Measurements from ENCODE around the gene HSPB6.
A peak's percentile ranks its signal among the peaks of the same experiment; 100 is the strongest.
"Not testable (repeated sequence)": the region's sequence is repeated elsewhere in the genome, so short reads cannot be mapped to it uniquely, and the experiment has no call there.

The HSPB6 gene

GRCh38 chr19:35724132-35724531 lies 32.7 kb downstream of the HSPB6 start:
- not testable (repeated sequence) for H3K9ac ChIP-seq (ENCODE audit: low read depth, low read length); H3K4me3 ChIP-seq (ENCODE audit: low read depth, low read length); H3K27me3 ChIP-seq (ENCODE audit: control insufficient read depth, insufficient read depth, low read length); H3K4me1 ChIP-seq (ENCODE audit: control insufficient read depth, insufficient read depth, low read length); H3K9me3 ChIP-seq (ENCODE audit: control insufficient read depth, insufficient read depth, low read length); H3K27ac ChIP-seq (ENCODE audit: low read depth, low read length)
- peaks cover 89% of the 10 kb centered on the region for H3K36me3 ChIP-seq (ENCODE audit: control insufficient read depth, insufficient read depth, low read length)

- H3K9ac ChIP-seq (ENCODE audit: low read depth, low read length) = no peak overlapping the region
- H3K27me3 ChIP-seq (ENCODE audit: control insufficient read depth, insufficient read depth, low read length) = no peaks in the 10 kb centered on the region
- H3K9me3 ChIP-seq (ENCODE audit: control insufficient read depth, insufficient read depth, low read length) = no peaks in the 10 kb centered on the region
- H3K36me3 ChIP-seq (ENCODE audit: control insufficient read depth, insufficient read depth, low read length) = peaks cover 85% of the 10 kb centered on the region
- peaks cover 7% of the 10 kb centered on the region for H3K4me1 ChIP-seq (ENCODE audit: control insufficient read depth, insufficient read depth, low read length)
- H3K4me3 ChIP-seq (ENCODE audit: low read depth, low read length) = no peak overlapping the region
- H3K27ac ChIP-seq (ENCODE audit: low read depth, low read length) = no peak overlapping the region
Measured at GRCh38 chr19:35723671-35724070, 33.2 kb downstream of the HSPB6 start.

- H3K4me3 ChIP-seq (ENCODE audit: low read depth, low read length) = no peak overlapping the region
- no peak overlapping the region for H3K9ac ChIP-seq (ENCODE audit: low read depth, low read length)
- peaks cover 7% of the 10 kb centered on the region for H3K4me1 ChIP-seq (ENCODE audit: control insufficient read depth, insufficient read depth, low read length)
- no peaks in the 10 kb centered on the region for H3K9me3 ChIP-seq (ENCODE audit: control insufficient read depth, insufficient read depth, low read length)
- peaks cover 77% of the 10 kb centered on the region for H3K36me3 ChIP-seq (ENCODE audit: control insufficient read depth, insufficient read depth, low read length)
- no peaks in the 10 kb centered on the region for H3K27me3 ChIP-seq (ENCODE audit: control insufficient read depth, insufficient read depth, low read length)
- no peak overlapping the region for H3K27ac ChIP-seq (ENCODE audit: low read depth, low read length)
Measured at GRCh38 chr19:35722897-35723296, 33.9 kb downstream of the HSPB6 start.

GRCh38 chr19:35722461-35722860 lies 34.4 kb downstream of the HSPB6 start:
- Histone ChIP-seq H3K36me3 (ENCODE audit: control insufficient read depth, insufficient read depth, low read length) (peaks cover 73% of the 10 kb centered on the region), H3K27ac (ENCODE audit: low read depth, low read length) (no peak overlapping the region), H3K27me3 (ENCODE audit: control insufficient read depth, insufficient read depth, low read length) (no peaks in the 10 kb centered on the region), H3K4me3 (ENCODE audit: low read depth, low read length) (no peak overlapping the region), H3K4me1 (ENCODE audit: control insufficient read depth, insufficient read depth, low read length) (peaks cover 7% of the 10 kb centered on the region), H3K9ac (ENCODE audit: low read depth, low read length) (no peak overlapping the region), H3K9me3 (ENCODE audit: control insufficient read depth, insufficient read depth, low read length) (no peaks in the 10 kb centered on the region)

- no peaks in the 10 kb centered on the region for H3K27me3 ChIP-seq (ENCODE audit: control insufficient read depth, insufficient read depth, low read length)
- H3K4me1 ChIP-seq (ENCODE audit: control insufficient read depth, insufficient read depth, low read length) = peaks cover 7% of the 10 kb centered on the region
- no peaks in the 10 kb centered on the region for H3K9me3 ChIP-seq (ENCODE audit: control insufficient read depth, insufficient read depth, low read length)
- no peak overlapping the region for H3K4me3 ChIP-seq (ENCODE audit: low read depth, low read length)
- peaks cover 64% of the 10 kb centered on the region for H3K36me3 ChIP-seq (ENCODE audit: control insufficient read depth, insufficient read depth, low read length)
- H3K27ac ChIP-seq (ENCODE audit: low read depth, low read length) = no peak overlapping the region
- H3K9ac ChIP-seq (ENCODE audit: low read depth, low read length) = no peak overlapping the region
Measured at GRCh38 chr19:35721374-35721773, 35.5 kb downstream of the HSPB6 start.

GRCh38 chr19:35720648-35721047 lies 36.2 kb downstream of the HSPB6 start:
- Histone ChIP-seq H3K4me1 (ENCODE audit: control insufficient read depth, insufficient read depth, low read length) (peaks cover 10% of the 10 kb centered on the region), H3K9ac (ENCODE audit: low read depth, low read length) (no peak overlapping the region), H3K27me3 (ENCODE audit: control insufficient read depth, insufficient read depth, low read length) (no peaks in the 10 kb centered on the region), H3K4me3 (ENCODE audit: low read depth, low read length) (no peak overlapping the region), H3K36me3 (ENCODE audit: control insufficient read depth, insufficient read depth, low read length) (peaks cover 57% of the 10 kb centered on the region), H3K27ac (ENCODE audit: low read depth, low read length) (no peak overlapping the region), H3K9me3 (ENCODE audit: control insufficient read depth, insufficient read depth, low read length) (no peaks in the 10 kb centered on the region)

- Histone ChIP-seq H3K9ac (ENCODE audit: low read depth, low read length) (no peak overlapping the region), H3K4me1 (ENCODE audit: control insufficient read depth, insufficient read depth, low read length) (peaks cover 16% of the 10 kb centered on the region), H3K4me3 (ENCODE audit: low read depth, low read length) (no peak overlapping the region), H3K9me3 (ENCODE audit: control insufficient read depth, insufficient read depth, low read length) (no peaks in the 10 kb centered on the region), H3K27me3 (ENCODE audit: control insufficient read depth, insufficient read depth, low read length) (no peaks in the 10 kb centered on the region), H3K27ac (ENCODE audit: low read depth, low read length) (no peak overlapping the region), H3K36me3 (ENCODE audit: control insufficient read depth, insufficient read depth, low read length) (peaks cover 52% of the 10 kb centered on the region)
Measured at GRCh38 chr19:35720163-35720524, 36.7 kb downstream of the HSPB6 start.

GRCh38 chr19:35719402-35720162 lies 37.2 kb downstream of the HSPB6 start:
- no peak overlapping the region for H3K27ac ChIP-seq (ENCODE audit: low read depth, low read length)
- H3K9ac ChIP-seq (ENCODE audit: low read depth, low read length) = no peak overlapping the region
- H3K4me1 ChIP-seq (ENCODE audit: control insufficient read depth, insufficient read depth, low read length) = peaks cover 20% of the 10 kb centered on the region
- H3K4me3 ChIP-seq (ENCODE audit: low read depth, low read length) = peak overlapping the region; percentile 91
- peaks cover 46% of the 10 kb centered on the region for H3K36me3 ChIP-seq (ENCODE audit: control insufficient read depth, insufficient read depth, low read length)
- no peaks in the 10 kb centered on the region for H3K9me3 ChIP-seq (ENCODE audit: control insufficient read depth, insufficient read depth, low read length)
- no peaks in the 10 kb centered on the region for H3K27me3 ChIP-seq (ENCODE audit: control insufficient read depth, insufficient read depth, low read length)

- Histone ChIP-seq H3K36me3 (ENCODE audit: control insufficient read depth, insufficient read depth, low read length) (peaks cover 35% of the 10 kb centered on the region), H3K27ac (ENCODE audit: low read depth, low read length) (peak overlapping the region; percentile 53), H3K4me1 (ENCODE audit: control insufficient read depth, insufficient read depth, low read length) (peaks cover 24% of the 10 kb centered on the region), H3K9ac (ENCODE audit: low read depth, low read length) (peak overlapping the region; percentile 41), H3K27me3 (ENCODE audit: control insufficient read depth, insufficient read depth, low read length) (no peaks in the 10 kb centered on the region), H3K9me3 (ENCODE audit: control insufficient read depth, insufficient read depth, low read length) (no peaks in the 10 kb centered on the region), H3K4me3 (ENCODE audit: low read depth, low read length) (peak overlapping the region; percentile 91)
Measured at GRCh38 chr19:35718345-35719041, 38.3 kb downstream of the HSPB6 start.

- peaks cover 24% of the 10 kb centered on the region for H3K4me1 ChIP-seq (ENCODE audit: control insufficient read depth, insufficient read depth, low read length)
- no peaks in the 10 kb centered on the region for H3K9me3 ChIP-seq (ENCODE audit: control insufficient read depth, insufficient read depth, low read length)
- H3K27me3 ChIP-seq (ENCODE audit: control insufficient read depth, insufficient read depth, low read length) = no peaks in the 10 kb centered on the region
- peaks cover 28% of the 10 kb centered on the region for H3K36me3 ChIP-seq (ENCODE audit: control insufficient read depth, insufficient read depth, low read length)
- H3K27ac ChIP-seq (ENCODE audit: low read depth, low read length) = peak within 1 kb of the TSS; percentile 98
- peak within 1 kb of the TSS; percentile 91 for H3K4me3 ChIP-seq (ENCODE audit: low read depth, low read length)
- peak within 1 kb of the TSS; percentile 53 for H3K9ac ChIP-seq (ENCODE audit: low read depth, low read length)
Measured at GRCh38 chr19:35717665-35718344, 39.0 kb downstream of the HSPB6 start, which contains the start of gene KMT2B. Gene KMT2B (plus strand): TSS chr19:35718003. CDS start chr19:35718019, 16 bp downstream.
